Measurements from ENCODE around the gene C1QTNF6.

Gene C1QTNF6

GRCh38 chr22:37199760-37200108 is 11.7 kb upstream of the C1QTNF6 start:
- Histone ChIP-seq H3K36me3 (ENCODE audit: control insufficient read depth in 5 of 5, insufficient read depth in 5 of 5, low read length in 5 of 5) (no peaks in the 10 kb centered on the region), H3K9ac (ENCODE audit: low read length in 5 of 5) (peak overlapping the region in 4 of 5 donors; percentile 48 to 83 (median 64)), H3K4me1 (ENCODE audit: control insufficient read depth in 5 of 5, insufficient read depth in 5 of 5, low read length in 5 of 5) (peaks cover 21 to 40% (median 38%) of the 10 kb centered on the region in 5 donors), H3K4me3 (ENCODE audit: low read depth in 1 of 5, low read length in 5 of 5) (peak overlapping the region; percentile 5 to 83 (median 55)), H3K9me3 (ENCODE audit: control insufficient read depth in 5 of 5, low read length in 5 of 5) (no peaks in the 10 kb centered on the region), H3K27me3 (ENCODE audit: control insufficient read depth in 5 of 5, insufficient read depth in 4 of 5, low read length in 5 of 5) (peaks cover 0 to 3% (median 0%) of the 10 kb centered on the region in 5 donors), H3K27ac (ENCODE audit: low read depth, low read length) (no peak overlapping the region)

GRCh38 chr22:37199103-37199759 is 11.2 kb upstream of the C1QTNF6 start:
- Histone ChIP-seq H3K9ac (ENCODE audit: low read length in 5 of 5) (peak overlapping the region; percentile 81 to 98 (median 98)), H3K4me1 (ENCODE audit: control insufficient read depth in 5 of 5, insufficient read depth in 5 of 5, low read length in 5 of 5) (peaks cover 21 to 44% (median 38%) of the 10 kb centered on the region in 5 donors)

GRCh38 chr22:37198258-37199102 is 10.4 kb upstream of the C1QTNF6 start:
- H3K9ac ChIP-seq (ENCODE audit: low read length in 5 of 5): peak overlapping the region; percentile 81 to 98 (median 98)

More at GRCh38 chr22:37199103-37199759, 11.2 kb upstream of the C1QTNF6 start:
- Histone ChIP-seq H3K27ac (ENCODE audit: low read depth, low read length) (peak overlapping the region; percentile 95), H3K36me3 (ENCODE audit: control insufficient read depth in 5 of 5, insufficient read depth in 5 of 5, low read length in 5 of 5) (no peaks in the 10 kb centered on the region), H3K9me3 (ENCODE audit: control insufficient read depth in 5 of 5, low read length in 5 of 5) (no peaks in the 10 kb centered on the region), H3K4me3 (ENCODE audit: low read depth in 1 of 5, low read length in 5 of 5) (peak overlapping the region; percentile 55 to 83 (median 76)), H3K27me3 (ENCODE audit: control insufficient read depth in 5 of 5, insufficient read depth in 4 of 5, low read length in 5 of 5) (peaks cover 0 to 3% (median 0%) of the 10 kb centered on the region in 5 donors)

GRCh38 chr22:37197451-37198257 is 9.6 kb upstream of the C1QTNF6 start:
- H3K4me3 ChIP-seq (ENCODE audit: low read depth in 1 of 5, low read length in 5 of 5): peak overlapping the region in 3 of 5 donors; percentile 24 to 83 (median 38)
- no peaks in the 10 kb centered on the region for H3K27me3 ChIP-seq (ENCODE audit: control insufficient read depth in 5 of 5, insufficient read depth in 4 of 5, low read length in 5 of 5)
- H3K9ac ChIP-seq (ENCODE audit: low read length in 5 of 5): peak overlapping the region in 4 of 5 donors; percentile 44 to 71 (median 60)
- H3K9me3 ChIP-seq (ENCODE audit: control insufficient read depth in 5 of 5, low read length in 5 of 5): no peaks in the 10 kb centered on the region
- H3K4me1 ChIP-seq (ENCODE audit: control insufficient read depth in 5 of 5, insufficient read depth in 5 of 5, low read length in 5 of 5): peaks cover 24 to 53% (median 49%) of the 10 kb centered on the region in 5 donors
- H3K27ac ChIP-seq (ENCODE audit: low read depth, low read length): peak overlapping the region; percentile 95
- H3K36me3 ChIP-seq (ENCODE audit: control insufficient read depth in 5 of 5, insufficient read depth in 5 of 5, low read length in 5 of 5): no peaks in the 10 kb centered on the region

More at GRCh38 chr22:37198258-37199102, 10.4 kb upstream of the C1QTNF6 start:
- H3K27me3 ChIP-seq (ENCODE audit: control insufficient read depth in 5 of 5, insufficient read depth in 4 of 5, low read length in 5 of 5): peaks cover 0 to 3% (median 0%) of the 10 kb centered on the region in 5 donors
- no peaks in the 10 kb centered on the region for H3K9me3 ChIP-seq (ENCODE audit: control insufficient read depth in 5 of 5, low read length in 5 of 5)
- peak overlapping the region; percentile 39 to 83 (median 76) for H3K4me3 ChIP-seq (ENCODE audit: low read depth in 1 of 5, low read length in 5 of 5)
- peaks cover 23 to 49% (median 44%) of the 10 kb centered on the region in 5 donors for H3K4me1 ChIP-seq (ENCODE audit: control insufficient read depth in 5 of 5, insufficient read depth in 5 of 5, low read length in 5 of 5)
- no peaks in the 10 kb centered on the region for H3K36me3 ChIP-seq (ENCODE audit: control insufficient read depth in 5 of 5, insufficient read depth in 5 of 5, low read length in 5 of 5)
- peak overlapping the region; percentile 95 for H3K27ac ChIP-seq (ENCODE audit: low read depth, low read length)

GRCh38 chr22:37196539-37197450 is 8.7 kb upstream of the C1QTNF6 start:
- peaks cover 24 to 53% (median 49%) of the 10 kb centered on the region in 5 donors for H3K4me1 ChIP-seq (ENCODE audit: control insufficient read depth in 5 of 5, insufficient read depth in 5 of 5, low read length in 5 of 5)
- H3K9me3 ChIP-seq (ENCODE audit: control insufficient read depth in 5 of 5, low read length in 5 of 5): no peaks in the 10 kb centered on the region
- H3K36me3 ChIP-seq (ENCODE audit: control insufficient read depth in 5 of 5, insufficient read depth in 5 of 5, low read length in 5 of 5): no peaks in the 10 kb centered on the region
- peak overlapping the region; percentile 95 for H3K27ac ChIP-seq (ENCODE audit: low read depth, low read length)
- peak overlapping the region in 4 of 5 donors; percentile 50 to 71 (median 70) for H3K9ac ChIP-seq (ENCODE audit: low read length in 5 of 5)
- H3K4me3 ChIP-seq (ENCODE audit: low read depth in 1 of 5, low read length in 5 of 5): peak overlapping the region in 2 of 5 donors; percentile 24 to 28
- no peaks in the 10 kb centered on the region for H3K27me3 ChIP-seq (ENCODE audit: control insufficient read depth in 5 of 5, insufficient read depth in 4 of 5, low read length in 5 of 5)

- H3K27ac ChIP-seq (ENCODE audit: low read depth, low read length): peak overlapping the region; percentile 95
Measured at GRCh38 chr22:37195921-37196320, 7.9 kb upstream of the C1QTNF6 start.

GRCh38 chr22:37194750-37195149 is 6.7 kb upstream of the C1QTNF6 start:
- H3K9me3 ChIP-seq (ENCODE audit: control insufficient read depth in 5 of 5, low read length in 5 of 5): no peaks in the 10 kb centered on the region
- peak overlapping the region; percentile 95 for H3K27ac ChIP-seq (ENCODE audit: low read depth, low read length)
- H3K36me3 ChIP-seq (ENCODE audit: control insufficient read depth in 5 of 5, insufficient read depth in 5 of 5, low read length in 5 of 5): no peaks in the 10 kb centered on the region
- no peaks in the 10 kb centered on the region for H3K27me3 ChIP-seq (ENCODE audit: control insufficient read depth in 5 of 5, insufficient read depth in 4 of 5, low read length in 5 of 5)
- no peak overlapping the region for H3K9ac ChIP-seq (ENCODE audit: low read length in 5 of 5)
- H3K4me3 ChIP-seq (ENCODE audit: low read depth in 1 of 5, low read length in 5 of 5): no peak overlapping the region
- peaks cover 24 to 51% (median 48%) of the 10 kb centered on the region in 5 donors for H3K4me1 ChIP-seq (ENCODE audit: control insufficient read depth in 5 of 5, insufficient read depth in 5 of 5, low read length in 5 of 5)

More at GRCh38 chr22:37195921-37196320, 7.9 kb upstream of the C1QTNF6 start:
- Histone ChIP-seq H3K36me3 (ENCODE audit: control insufficient read depth in 5 of 5, insufficient read depth in 5 of 5, low read length in 5 of 5) (no peaks in the 10 kb centered on the region), H3K9ac (ENCODE audit: low read length in 5 of 5) (peak overlapping the region in 1 of 5 donors; percentile 43), H3K27me3 (ENCODE audit: control insufficient read depth in 5 of 5, insufficient read depth in 4 of 5, low read length in 5 of 5) (no peaks in the 10 kb centered on the region), H3K4me1 (ENCODE audit: control insufficient read depth in 5 of 5, insufficient read depth in 5 of 5, low read length in 5 of 5) (peaks cover 24 to 53% (median 49%) of the 10 kb centered on the region in 5 donors), H3K9me3 (ENCODE audit: control insufficient read depth in 5 of 5, low read length in 5 of 5) (no peaks in the 10 kb centered on the region), H3K4me3 (ENCODE audit: low read depth in 1 of 5, low read length in 5 of 5) (no peak overlapping the region)

GRCh38 chr22:37193629-37194191 is 5.7 kb upstream of the C1QTNF6 start:
- peak overlapping the region; percentile 95 for H3K27ac ChIP-seq (ENCODE audit: low read depth, low read length)
- H3K36me3 ChIP-seq (ENCODE audit: control insufficient read depth in 5 of 5, insufficient read depth in 5 of 5, low read length in 5 of 5): no peaks in the 10 kb centered on the region
- H3K9ac ChIP-seq (ENCODE audit: low read length in 5 of 5): peak overlapping the region in 2 of 5 donors; percentile 4 to 21
- no peaks in the 10 kb centered on the region for H3K9me3 ChIP-seq (ENCODE audit: control insufficient read depth in 5 of 5, low read length in 5 of 5)
- peaks cover 28 to 52% (median 49%) of the 10 kb centered on the region in 5 donors for H3K4me1 ChIP-seq (ENCODE audit: control insufficient read depth in 5 of 5, insufficient read depth in 5 of 5, low read length in 5 of 5)
- H3K27me3 ChIP-seq (ENCODE audit: control insufficient read depth in 5 of 5, insufficient read depth in 4 of 5, low read length in 5 of 5): no peaks in the 10 kb centered on the region
- H3K4me3 ChIP-seq (ENCODE audit: low read depth in 1 of 5, low read length in 5 of 5): no peak overlapping the region

Measured in subcutaneous abdominal adipose tissue (tissue), 5 donors.